A673 (cell line): ENCODE measurements around the gene PCSK6. TPM values are rescaled to one million over a fixed set of nuclear protein-coding genes. Genes with fewer than 3 reads are reported as not detected.

Source experiments
- BruUV-seq: library from RNA; stranded (reverse); fragments of 400-500 nt; replicated peaks from 2 replicates; lab custom pipeline; 2021; lab: Mats Ljungman, UMichigan
- CTCF ChIA-PET: fragments of 300-600 bp; sonication (Branson Sonifier 250); formaldehyde crosslinking; loops from one replicate; lab custom pipeline; 2022; ENCODE audit warnings: antibody characterized with exemption; lab: Charles Lee
- POLR2A ChIA-PET: fragments of 300-600 bp; sonication (Branson Sonifier 250); formaldehyde crosslinking; loops from one replicate; lab custom pipeline; 2022; ENCODE audit warnings: antibody characterized with exemption; ENCODE audit not compliant: low non-redundant PET; lab: Charles Lee
- DNase-seq: peaks from one replicate; pipeline ENCODE4 v3.0.0-alpha.2; 2015; ENCODE audit warnings: low spot score
- H3K27ac ChIP-seq: fragments of 200-600 bp; sonication (generic); 2 replicates; pipeline ENCODE4 v1.5.1; 2016; ENCODE audit warnings: mixed run types, low read depth, mild to moderate bottlenecking, mixed read lengths, antibody characterized with exemption, low read length; ENCODE audit not compliant: poor library complexity, severe bottlenecking
- H3K27me3 ChIP-seq: fragments of 200-600 bp; sonication (generic); replicated peaks from 2 replicates; pipeline ENCODE4 v1.6.1; 2017; ENCODE audit warnings: mixed run types, low read depth, mild to moderate bottlenecking, mixed read lengths, antibody characterized with exemption, low read length; ENCODE audit not compliant: insufficient read depth, poor library complexity
- H3K36me3 ChIP-seq: fragments of 200-600 bp; sonication (generic); 2 replicates; pipeline ENCODE4 v1.6.1; 2016; ENCODE audit warnings: mixed run types, mild to moderate bottlenecking, mixed read lengths, antibody characterized with exemption, low read length; ENCODE audit not compliant: insufficient read depth, poor library complexity, severe bottlenecking
- H3K4me1 ChIP-seq: fragments of 200-600 bp; sonication (generic); 2 replicates; pipeline ENCODE4 v1.6.1; 2017; ENCODE audit warnings: mixed run types, mild to moderate bottlenecking, mixed read lengths, antibody characterized with exemption, low read length; ENCODE audit not compliant: insufficient read depth, poor library complexity, severe bottlenecking
- H3K4me3 ChIP-seq: fragments of 200-600 bp; sonication (generic); 2 replicates; pipeline ENCODE4 v1.5.1; 2016; ENCODE audit warnings: low read depth, mixed run types, mild to moderate bottlenecking, mixed read lengths, low read length; ENCODE audit not compliant: poor library complexity, severe bottlenecking
- H3K9me3 ChIP-seq: fragments of 200-600 bp; sonication (generic); 2 replicates; pipeline ENCODE4 v1.6.1; 2016; ENCODE audit warnings: mixed run types, low read depth, mild to moderate bottlenecking, mixed read lengths, antibody characterized with exemption, low read length; ENCODE audit not compliant: poor library complexity, severe bottlenecking
- CTCF ChIP-seq: fragments of 300-800, 200-600 bp; sonication (generic); conservative IDR thresholded peaks from 2 replicates; pipeline ENCODE4 v1.5.1; 2017; ENCODE audit warnings: low read depth, mild to moderate bottlenecking, antibody characterized with exemption, low read length, moderate library complexity, mixed read lengths
- EZH2 ChIP-seq: fragments of 200-600 bp; sonication (generic); IDR thresholded peaks from 2 replicates; pipeline ENCODE4 v1.6.1; 2017; ENCODE audit warnings: borderline replicate concordance, low read depth, mild to moderate bottlenecking, mixed read lengths, antibody characterized with exemption, low read length; ENCODE audit not compliant: poor library complexity, severe bottlenecking
- intact Hi-C: fragments of 100-400 bp; cut with micrococcal nuclease; formaldehyde crosslinking; loops from one replicate; pipeline ENCODE4 v1.10.0; 2022; ENCODE audit not compliant: unreplicated experiment
- total RNA-seq: library from RNA; stranded (reverse); gene quantifications from 2 replicates; pipeline ENCODE4 v1.2.3, GENCODE V29; 2021

PCSK6 gene
- total RNA-seq, 1 experiment from 2014 or later, result 2.6 TPM

- CTCF ChIA-PET, result no interaction called here
- Histone ChIP-seq H3K27ac (no peak overlapping the region), H3K4me1 (no peaks in the 10 kb centered on the region), H3K27me3 (peaks cover 18% of the 10 kb centered on the region), H3K9me3 (peaks cover 30% of the 10 kb centered on the region), H3K4me3 (no peak overlapping the region), H3K36me3 (no peaks in the 10 kb centered on the region)
- no TSS peak for BruUV-seq
- POLR2A ChIA-PET, result no interaction called here
- DNase-seq, result no peak
- TF ChIP-seq EZH2, result no peak
- TF ChIP-seq CTCF, result no peak
- intact Hi-C loops, result no loop called here
Measured at GRCh38 chr15:101517504-101517903, 28.0 kb upstream of the PCSK6 start.

DNA sequence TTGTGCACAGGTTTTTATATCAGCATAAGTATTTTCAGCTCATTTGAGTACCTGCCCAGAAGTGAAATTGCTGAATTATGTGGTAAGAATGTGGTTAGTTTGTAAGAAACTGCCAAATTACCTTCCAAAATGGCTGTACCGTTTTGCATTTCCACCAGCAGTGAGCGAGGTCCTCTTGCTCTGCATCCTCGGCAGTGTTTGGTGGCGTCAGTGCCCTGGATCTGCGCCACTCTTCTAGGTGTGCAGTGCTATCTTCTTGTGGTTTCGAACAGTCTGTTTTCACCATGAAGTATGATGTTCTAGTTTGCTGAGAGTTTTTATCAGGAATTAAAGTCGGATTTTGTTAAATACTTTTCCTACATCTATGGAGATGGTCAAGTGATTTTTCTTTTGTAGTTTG, 24.8 kb upstream of the PCSK6 start:
- no peak for DNase-seq
- Histone ChIP-seq H3K27ac (no peak overlapping the region), H3K4me1 (no peaks in the 10 kb centered on the region), H3K9me3 (peaks cover 30% of the 10 kb centered on the region), H3K27me3 (peaks cover 9% of the 10 kb centered on the region), H3K4me3 (no peak overlapping the region), H3K36me3 (no peaks in the 10 kb centered on the region)
- TF ChIP-seq EZH2 (no peak), CTCF (no peak)
- no TSS peak for BruUV-seq
- ChIA-PET CTCF (no interaction called here), POLR2A (no interaction called here)
- intact Hi-C loops, result no loop called here

- Histone ChIP-seq H3K9me3 (peaks cover 14% of the 10 kb centered on the region), H3K4me1 (no peaks in the 10 kb centered on the region), H3K4me3 (no peak overlapping the region), H3K27ac (no peak overlapping the region), H3K27me3 (no peaks in the 10 kb centered on the region), H3K36me3 (no peaks in the 10 kb centered on the region)
- DNase-seq, result no peak
- TF ChIP-seq CTCF (no peak), EZH2 (no peak)
- BruUV-seq, result no TSS peak
- POLR2A ChIA-PET, result no interaction called here
- CTCF ChIA-PET, result no interaction called here
- intact Hi-C loops, result no loop called here
Measured at GRCh38 chr15:101511717-101512116, 22.2 kb upstream of the PCSK6 start.
